Neural cell (in vitro differentiated cells): ENCODE data around the gene FGD6.

Experiments
- CTCF ChIP-seq: fragments of 450-650 bp; IDR thresholded peaks from 2 replicates; pipeline ENCODE4 v1.5.1; 2014; ENCODE audit warnings: antibody characterized with exemption, mild to moderate bottlenecking, moderate library complexity; ENCODE audit not compliant: poor library complexity, severe bottlenecking
- EP300 ChIP-seq: fragments of 450-650 bp; conservative IDR thresholded peaks from 2 replicates; pipeline ENCODE4 v1.6.1; 2014; ENCODE audit warnings: antibody characterized with exemption, mild to moderate bottlenecking, moderate library complexity; ENCODE audit not compliant: poor library complexity, severe bottlenecking
- EZH2 ChIP-seq: fragments of 200-600, 300-800 bp; shearing (Covaris generic), sonication (generic); IDR thresholded peaks from 2 replicates; pipeline ENCODE4 v1.6.1; 2014; ENCODE audit warnings: antibody characterized with exemption, low read length, borderline replicate concordance, mild to moderate bottlenecking; ENCODE audit not compliant: insufficient read depth, poor library complexity, severe bottlenecking
- POLR2AphosphoS5 ChIP-seq: IDR thresholded peaks from 2 replicates; pipeline ENCODE4 v1.6.1; 2012
- TAF1 ChIP-seq: IDR thresholded peaks from 2 replicates; pipeline ENCODE4 v1.6.1; 2012; ENCODE audit warnings: low read depth
- TF ChIP-seq, protein P1 (sequence below): IDR thresholded peaks from 2 replicates; pipeline ENCODE4 v1.6.1; 2012; ENCODE audit warnings: borderline replicate concordance

GRCh38 chr12:95136598-95136997 lies 80.7 kb downstream of the FGD6 start:
- TF ChIP-seq EZH2 (no peak), CTCF (no peak), EP300 (no peak), TAF1 (no peak), POLR2AphosphoS5 (no peak)
- TF ChIP-seq, protein P1, sequence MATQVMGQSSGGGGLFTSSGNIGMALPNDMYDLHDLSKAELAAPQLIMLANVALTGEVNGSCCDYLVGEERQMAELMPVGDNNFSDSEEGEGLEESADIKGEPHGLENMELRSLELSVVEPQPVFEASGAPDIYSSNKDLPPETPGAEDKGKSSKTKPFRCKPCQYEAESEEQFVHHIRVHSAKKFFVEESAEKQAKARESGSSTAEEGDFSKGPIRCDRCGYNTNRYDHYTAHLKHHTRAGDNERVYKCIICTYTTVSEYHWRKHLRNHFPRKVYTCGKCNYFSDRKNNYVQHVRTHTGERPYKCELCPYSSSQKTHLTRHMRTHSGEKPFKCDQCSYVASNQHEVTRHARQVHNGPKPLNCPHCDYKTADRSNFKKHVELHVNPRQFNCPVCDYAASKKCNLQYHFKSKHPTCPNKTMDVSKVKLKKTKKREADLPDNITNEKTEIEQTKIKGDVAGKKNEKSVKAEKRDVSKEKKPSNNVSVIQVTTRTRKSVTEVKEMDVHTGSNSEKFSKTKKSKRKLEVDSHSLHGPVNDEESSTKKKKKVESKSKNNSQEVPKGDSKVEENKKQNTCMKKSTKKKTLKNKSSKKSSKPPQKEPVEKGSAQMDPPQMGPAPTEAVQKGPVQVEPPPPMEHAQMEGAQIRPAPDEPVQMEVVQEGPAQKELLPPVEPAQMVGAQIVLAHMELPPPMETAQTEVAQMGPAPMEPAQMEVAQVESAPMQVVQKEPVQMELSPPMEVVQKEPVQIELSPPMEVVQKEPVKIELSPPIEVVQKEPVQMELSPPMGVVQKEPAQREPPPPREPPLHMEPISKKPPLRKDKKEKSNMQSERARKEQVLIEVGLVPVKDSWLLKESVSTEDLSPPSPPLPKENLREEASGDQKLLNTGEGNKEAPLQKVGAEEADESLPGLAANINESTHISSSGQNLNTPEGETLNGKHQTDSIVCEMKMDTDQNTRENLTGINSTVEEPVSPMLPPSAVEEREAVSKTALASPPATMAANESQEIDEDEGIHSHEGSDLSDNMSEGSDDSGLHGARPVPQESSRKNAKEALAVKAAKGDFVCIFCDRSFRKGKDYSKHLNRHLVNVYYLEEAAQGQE: no peak
